IPS-18a (cell line): ENCODE measurements around the gene PSMD4.
"Not testable (repeated sequence)": the region's sequence is repeated elsewhere in the genome, so short reads cannot be mapped to it uniquely, and the experiment has no call there.

ENCODE experiments used
- H3K27ac ChIP-seq: one replicate; pipeline ENCODE4 v1.5.1; 2013; ENCODE audit warnings: low read length
- H3K27me3 ChIP-seq: one replicate; pipeline ENCODE4 v1.6.1; 2013; ENCODE audit warnings: mild to moderate bottlenecking, low read length; ENCODE audit not compliant: control insufficient read depth, insufficient read depth
- H3K36me3 ChIP-seq: one replicate; pipeline ENCODE4 v1.6.1; 2013; ENCODE audit warnings: low read depth, low read length; ENCODE audit not compliant: control insufficient read depth
- H3K4me1 ChIP-seq: one replicate; pipeline ENCODE4 v1.6.1; 2013; ENCODE audit warnings: low read depth, low read length; ENCODE audit not compliant: control insufficient read depth
- H3K4me3 ChIP-seq: one replicate; pipeline ENCODE4 v1.5.1; 2013; ENCODE audit warnings: low read length
- H3K9ac ChIP-seq: one replicate; pipeline ENCODE4 v1.6.1; 2013; ENCODE audit warnings: mild to moderate bottlenecking, low read length, moderate library complexity
- H3K9me3 ChIP-seq: one replicate; pipeline ENCODE4 v1.6.1; 2013; ENCODE audit warnings: low read depth, low read length; ENCODE audit not compliant: control insufficient read depth

PSMD4 gene

DNA sequence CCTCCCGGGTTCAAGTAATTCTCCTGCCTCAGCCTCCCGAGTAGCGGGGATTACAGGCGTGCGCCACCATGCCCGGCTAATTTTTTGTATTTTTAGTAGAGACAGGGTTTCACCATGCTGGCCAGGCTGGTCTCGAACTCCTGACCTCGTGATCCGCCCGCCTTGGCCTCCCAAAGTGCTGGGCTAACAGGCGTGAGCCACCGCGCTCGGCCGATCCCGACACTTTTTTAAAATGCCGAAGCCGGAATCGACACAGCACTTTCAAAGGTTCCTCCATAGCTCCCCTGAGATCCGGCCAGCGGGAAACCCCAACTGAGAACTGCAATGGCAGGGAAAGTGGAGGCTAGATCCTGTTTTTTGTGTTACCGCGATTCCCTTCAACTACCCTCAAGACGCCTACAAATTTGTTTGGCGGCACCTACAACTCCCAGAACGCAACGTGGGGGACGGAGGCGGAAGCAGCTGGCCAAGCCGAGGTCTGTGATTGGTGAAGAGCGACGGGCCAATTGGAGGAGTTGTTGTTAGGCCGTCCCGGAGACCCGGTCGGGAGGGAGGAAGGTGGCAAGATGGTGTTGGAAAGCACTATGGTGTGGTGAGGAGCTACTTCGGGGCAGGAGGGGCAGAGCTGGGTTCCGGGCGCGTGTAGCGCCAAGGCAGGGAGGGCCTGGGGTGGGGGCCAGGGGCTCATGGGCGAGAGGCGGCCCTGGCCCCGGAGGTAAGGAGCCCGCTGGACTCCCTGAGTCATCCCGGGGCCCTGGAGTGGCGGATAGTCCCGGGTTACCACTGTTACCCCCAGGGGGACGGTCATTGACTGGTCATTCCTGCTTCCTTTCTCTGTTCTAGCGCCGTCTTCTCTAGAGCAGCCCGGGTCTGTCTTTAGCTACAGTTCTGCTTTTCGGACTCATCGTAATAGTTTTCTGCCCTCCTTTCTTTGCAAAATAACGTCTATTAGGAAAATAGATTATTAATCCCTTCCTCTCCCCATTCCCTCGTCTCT, at the start of gene PSMD4:
PSMD4 (plus strand) TSS at position 518 of the 997 bp plus-strand sequence; CDS start at position 567, 49 bp downstream.
- Histone ChIP-seq H3K27me3 (no peaks in the 10 kb centered on the region), H3K4me3 (peak within 1 kb of the TSS; percentile 88), H3K9me3 (no peaks in the 10 kb centered on the region), H3K36me3 (peaks cover 3% of the 10 kb centered on the region), H3K9ac (peak within 1 kb of the TSS; percentile 93), H3K4me1 (peaks cover 6% of the 10 kb centered on the region), H3K27ac (peak within 1 kb of the TSS; percentile 75)

DNA sequence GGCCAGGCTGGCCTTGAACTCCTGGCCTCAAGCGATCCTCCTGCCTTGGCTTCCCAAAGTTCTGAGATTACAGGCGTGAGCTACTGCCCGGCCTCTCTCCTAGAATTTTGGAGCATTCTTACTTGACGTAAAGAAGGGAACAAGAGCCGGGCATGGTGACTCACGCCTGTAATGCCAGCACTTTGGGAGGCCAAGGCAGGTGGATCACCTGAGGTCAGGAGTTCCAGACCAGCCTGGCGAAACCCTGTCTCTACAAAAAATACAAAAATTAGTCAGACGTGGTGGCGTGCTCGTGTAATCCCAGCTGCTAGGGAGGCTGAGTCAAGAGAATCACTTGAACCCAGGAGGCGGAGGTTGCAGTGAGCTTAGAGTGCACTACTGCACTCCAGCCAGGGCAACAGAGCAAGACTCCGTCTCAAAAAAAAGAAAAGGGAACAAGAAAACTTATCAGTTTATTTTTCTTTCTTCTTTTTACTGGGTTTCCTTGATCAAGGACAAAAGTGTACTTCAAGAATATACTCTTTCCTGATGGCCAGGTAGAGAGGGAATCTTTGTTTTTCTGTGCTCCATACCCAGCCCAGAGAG, 49.1 kb upstream of the PSMD4 start:
- peaks cover 43% of the 10 kb centered on the region for H3K36me3 ChIP-seq
- not testable (repeated sequence) for H3K27ac ChIP-seq, H3K4me1 ChIP-seq, H3K27me3 ChIP-seq, H3K4me3 ChIP-seq, H3K9ac ChIP-seq, H3K9me3 ChIP-seq

DNA sequence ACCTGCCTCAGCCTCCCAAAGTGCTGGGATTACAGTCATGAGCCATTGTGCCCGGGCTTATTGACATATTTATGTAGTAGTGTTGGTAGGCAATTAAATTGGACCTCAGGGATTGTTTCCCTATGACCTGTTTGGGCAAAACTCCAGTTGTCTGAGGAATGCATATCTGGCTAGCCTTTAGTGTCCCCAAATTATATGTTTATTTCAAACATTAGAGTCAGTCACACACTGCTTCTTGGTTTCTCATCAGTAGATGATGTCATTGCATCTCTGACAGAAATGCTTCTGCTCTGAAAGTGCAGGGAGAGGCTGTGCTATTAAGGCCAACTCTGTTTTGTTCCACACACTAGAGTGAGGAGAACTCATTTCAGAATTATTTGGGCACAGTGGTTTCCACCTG, 43.7 kb upstream of the PSMD4 start:
- no peak overlapping the region for H3K9ac ChIP-seq
- no peak overlapping the region for H3K27ac ChIP-seq
- no peaks in the 10 kb centered on the region for H3K9me3 ChIP-seq
- no peaks in the 10 kb centered on the region for H3K4me1 ChIP-seq
- H3K36me3 ChIP-seq, result peaks cover 34% of the 10 kb centered on the region
- H3K4me3 ChIP-seq, result no peak overlapping the region
- no peaks in the 10 kb centered on the region for H3K27me3 ChIP-seq

DNA sequence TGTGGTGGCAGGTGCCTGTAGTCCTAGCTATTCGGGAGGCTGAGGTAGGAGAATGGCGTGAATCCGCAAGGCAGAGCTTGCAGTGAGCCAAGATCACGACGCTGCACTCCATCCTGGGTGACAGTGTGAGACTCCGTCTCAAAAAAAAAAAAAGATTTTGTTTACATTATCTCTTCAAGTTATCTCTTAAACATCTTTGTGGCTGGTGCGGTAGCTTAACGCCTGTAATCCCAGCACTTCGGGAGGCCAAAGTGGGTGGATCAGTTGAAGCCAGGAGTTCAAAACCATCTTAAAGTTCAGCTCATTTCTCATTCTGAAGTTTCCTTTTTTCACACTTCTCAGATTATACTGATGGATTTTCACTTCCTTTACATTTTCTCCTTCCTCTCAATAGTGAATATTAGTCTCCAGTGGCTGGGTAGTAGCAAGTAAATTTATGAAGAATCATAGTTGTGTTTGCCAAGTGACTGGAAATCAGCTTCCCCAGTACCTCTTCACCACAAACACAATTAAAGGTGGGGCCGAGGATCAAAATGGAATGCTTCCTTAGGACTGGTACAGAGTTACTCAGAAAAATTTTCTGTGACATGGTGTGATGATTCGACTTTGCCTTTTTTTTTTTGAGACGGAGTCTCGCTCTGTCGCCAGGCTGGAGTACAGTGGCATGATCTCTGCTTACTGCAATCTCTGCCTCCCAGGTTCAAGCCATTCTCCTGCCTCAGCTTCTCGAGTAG, 42.4 kb upstream of the PSMD4 start:
- H3K9me3 ChIP-seq, result no peaks in the 10 kb centered on the region
- H3K36me3 ChIP-seq, result peaks cover 26% of the 10 kb centered on the region
- H3K4me3 ChIP-seq, result no peak overlapping the region
- H3K27me3 ChIP-seq, result no peaks in the 10 kb centered on the region
- H3K9ac ChIP-seq, result no peak overlapping the region
- no peak overlapping the region for H3K27ac ChIP-seq
- no peaks in the 10 kb centered on the region for H3K4me1 ChIP-seq

DNA sequence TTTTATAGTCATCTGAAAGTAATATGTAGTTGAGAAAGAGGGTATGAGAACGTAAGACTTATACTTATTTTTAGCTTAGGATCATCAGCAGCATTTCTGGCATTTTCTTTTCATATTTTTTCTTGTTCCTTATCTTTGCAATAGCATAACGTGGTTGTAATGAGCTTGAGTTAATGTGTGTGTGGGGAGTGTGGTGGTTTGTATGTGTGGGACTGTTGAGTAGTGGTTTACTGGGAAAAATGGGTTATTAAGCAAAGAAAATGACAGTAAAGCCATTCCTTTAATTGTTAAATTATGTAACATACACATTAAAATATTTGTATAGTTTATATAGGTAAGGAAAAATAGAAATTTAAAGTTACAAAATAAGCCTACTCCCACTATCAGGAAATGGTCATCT, 41.0 kb upstream of the PSMD4 start:
- H3K4me3 ChIP-seq, result no peak overlapping the region
- no peak overlapping the region for H3K9ac ChIP-seq
- H3K27ac ChIP-seq, result no peak overlapping the region
- no peaks in the 10 kb centered on the region for H3K27me3 ChIP-seq
- H3K4me1 ChIP-seq, result no peaks in the 10 kb centered on the region
- H3K36me3 ChIP-seq, result peaks cover 22% of the 10 kb centered on the region
- H3K9me3 ChIP-seq, result no peaks in the 10 kb centered on the region

DNA sequence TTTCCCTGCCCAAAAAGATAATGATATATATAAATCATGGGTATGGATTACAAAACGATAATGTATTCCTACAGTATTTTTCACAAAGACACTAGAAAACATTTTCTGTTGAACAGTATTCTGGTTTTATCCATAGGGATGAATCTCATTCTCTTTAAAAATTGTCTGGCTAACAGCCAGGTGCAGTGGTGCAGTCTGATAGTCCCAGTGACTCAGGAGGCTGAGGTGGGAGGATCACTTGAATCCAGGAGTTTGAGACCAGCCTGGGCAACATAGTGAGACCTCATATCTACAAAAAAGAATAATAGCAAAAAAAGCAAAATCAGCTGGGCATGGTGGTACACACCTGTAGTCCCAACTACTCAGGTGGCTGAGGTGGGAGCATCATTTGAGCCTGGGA, 32.9 kb upstream of the PSMD4 start:
- Histone ChIP-seq H3K4me3 (no peak overlapping the region), H3K4me1 (no peaks in the 10 kb centered on the region), H3K27me3 (no peaks in the 10 kb centered on the region), H3K27ac (no peak overlapping the region), H3K9me3 (no peaks in the 10 kb centered on the region), H3K36me3 (peaks cover 16% of the 10 kb centered on the region), H3K9ac (no peak overlapping the region)

DNA sequence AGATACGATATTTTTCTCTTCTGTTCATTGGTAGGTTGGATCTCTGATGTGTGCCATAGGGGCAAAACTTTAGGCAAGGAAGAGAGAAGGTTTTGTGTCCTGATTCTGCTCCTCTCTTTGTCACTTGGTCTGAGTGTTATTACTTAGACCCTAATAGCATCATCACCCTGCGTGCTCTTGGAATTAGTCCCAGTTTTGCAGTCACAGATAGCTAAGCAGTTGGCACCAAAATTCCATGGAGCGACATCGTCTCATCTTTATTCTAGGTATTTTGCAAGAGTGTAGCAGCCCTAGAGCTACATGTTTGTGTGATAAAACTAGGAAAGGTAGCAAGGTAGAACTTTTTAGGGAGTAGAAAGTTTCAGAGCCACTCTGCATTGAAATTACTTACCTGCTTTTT, 32.4 kb upstream of the PSMD4 start:
- no peak overlapping the region for H3K27ac ChIP-seq
- peaks cover 20% of the 10 kb centered on the region for H3K36me3 ChIP-seq

DNA sequence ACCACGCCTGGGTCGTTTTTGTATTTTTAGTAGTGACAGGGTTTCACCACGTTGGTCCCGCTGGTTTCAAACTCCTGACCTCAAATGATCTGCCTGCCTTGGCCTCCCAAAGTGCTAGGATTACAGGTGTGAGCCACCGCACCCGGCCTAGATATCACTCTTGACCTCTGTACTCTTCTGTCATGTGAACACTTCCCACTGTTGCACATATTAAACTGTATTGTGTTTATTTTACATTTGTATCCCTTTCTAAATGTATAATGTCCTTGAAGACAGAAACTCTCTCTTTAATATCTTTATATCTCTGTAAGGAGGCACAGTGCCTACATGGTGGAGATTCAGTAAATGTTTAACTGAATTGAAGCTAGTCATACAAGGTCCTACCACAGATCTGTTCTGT, 19.3 kb upstream of the PSMD4 start:
- no peaks in the 10 kb centered on the region for H3K4me1 ChIP-seq
- no peaks in the 10 kb centered on the region for H3K9me3 ChIP-seq
- no peak overlapping the region for H3K27ac ChIP-seq
- H3K27me3 ChIP-seq, result no peaks in the 10 kb centered on the region
- H3K4me3 ChIP-seq, result no peak overlapping the region
- H3K36me3 ChIP-seq, result peaks cover 92% of the 10 kb centered on the region
- no peak overlapping the region for H3K9ac ChIP-seq

More for the DNA sequence above, 32.4 kb upstream of the PSMD4 start:
- Histone ChIP-seq H3K9ac (no peak overlapping the region), H3K27me3 (no peaks in the 10 kb centered on the region), H3K4me3 (no peak overlapping the region), H3K9me3 (no peaks in the 10 kb centered on the region), H3K4me1 (no peaks in the 10 kb centered on the region)

DNA sequence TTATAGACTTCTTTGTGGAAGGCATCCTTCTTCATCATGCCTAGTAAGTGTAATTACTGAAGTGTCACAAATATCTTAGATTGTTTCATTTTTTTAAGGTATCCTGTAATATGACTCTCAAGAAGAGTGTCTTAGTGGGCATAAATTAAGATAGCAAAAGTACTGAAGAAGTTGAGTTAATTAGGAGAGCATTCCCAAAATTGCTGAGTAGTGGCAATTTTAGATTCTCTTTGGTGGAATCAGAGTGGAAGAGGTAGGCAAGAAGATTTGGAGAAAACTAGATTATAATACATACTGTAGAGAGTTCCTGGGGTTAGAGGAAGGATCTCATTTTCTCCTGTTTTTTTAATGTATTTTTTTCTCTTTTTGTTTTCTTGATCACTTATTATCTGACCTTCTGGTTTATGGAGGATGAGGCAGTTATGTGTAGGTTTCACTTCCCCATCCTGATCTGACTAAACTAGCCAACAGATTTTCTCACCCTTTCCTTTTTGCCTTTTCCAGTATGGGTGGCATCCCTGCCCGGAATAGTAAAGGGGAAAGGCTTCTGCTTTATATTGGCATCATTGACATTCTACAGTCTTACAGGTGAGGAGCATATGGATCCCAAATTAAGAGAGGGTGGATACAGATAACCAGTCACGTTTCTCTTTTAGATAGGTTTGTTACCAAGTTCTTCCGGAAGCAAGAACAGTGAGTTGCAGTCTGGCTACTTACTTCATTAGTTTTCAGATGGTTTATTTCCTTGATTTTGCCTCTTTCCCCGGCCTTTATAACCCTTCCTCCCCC, 16.7 kb upstream of the PSMD4 start:
- Histone ChIP-seq H3K9ac (no peak overlapping the region), H3K27ac (no peak overlapping the region), H3K36me3 (peaks cover 92% of the 10 kb centered on the region), H3K27me3 (no peaks in the 10 kb centered on the region), H3K4me1 (no peaks in the 10 kb centered on the region), H3K9me3 (no peaks in the 10 kb centered on the region), H3K4me3 (no peak overlapping the region)

DNA sequence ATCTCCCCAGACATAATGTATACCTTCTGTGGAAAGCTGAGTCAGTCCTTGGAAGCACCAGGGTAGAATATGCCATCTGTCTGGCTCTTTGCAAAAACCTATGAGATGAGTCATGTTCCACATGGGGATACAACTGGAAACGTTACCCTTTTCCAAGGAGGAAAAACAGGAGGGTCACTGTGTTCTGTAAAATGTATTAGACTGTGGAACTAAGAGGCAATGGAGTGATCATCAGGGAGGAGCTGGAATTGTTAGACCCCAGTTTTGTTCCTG, 16.1 kb upstream of the PSMD4 start:
- H3K27ac ChIP-seq, result no peak overlapping the region
- no peaks in the 10 kb centered on the region for H3K9me3 ChIP-seq
- H3K4me3 ChIP-seq, result no peak overlapping the region
- H3K4me1 ChIP-seq, result no peaks in the 10 kb centered on the region
- H3K27me3 ChIP-seq, result no peaks in the 10 kb centered on the region
- peaks cover 93% of the 10 kb centered on the region for H3K36me3 ChIP-seq
- H3K9ac ChIP-seq, result no peak overlapping the region

DNA sequence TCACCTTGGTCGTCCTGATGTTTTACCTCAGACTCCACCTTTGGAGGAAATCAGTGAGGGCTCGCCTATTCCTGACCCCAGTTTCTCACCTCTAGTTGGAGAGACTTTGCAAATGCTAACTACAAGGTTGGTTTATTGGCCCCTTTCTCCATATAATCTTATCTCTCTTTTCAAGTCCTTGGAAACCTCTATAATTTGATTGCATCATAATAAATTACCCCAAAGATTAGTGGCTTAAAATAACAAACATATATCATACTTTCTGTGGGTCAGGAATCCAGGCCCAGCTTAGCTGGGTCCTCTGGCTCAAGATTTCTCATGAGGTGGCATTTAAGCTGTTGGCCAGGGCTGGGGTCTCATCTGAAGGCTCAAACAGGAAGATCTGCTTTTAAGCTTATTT, 12.1 kb upstream of the PSMD4 start:
- peaks cover 90% of the 10 kb centered on the region for H3K36me3 ChIP-seq

More for the DNA sequence above, 12.1 kb upstream of the PSMD4 start:
- Histone ChIP-seq H3K4me3 (no peak overlapping the region), H3K4me1 (no peaks in the 10 kb centered on the region), H3K27me3 (no peaks in the 10 kb centered on the region), H3K27ac (no peak overlapping the region), H3K9ac (no peak overlapping the region), H3K9me3 (no peaks in the 10 kb centered on the region)
